Caco-2 (cell line): ENCODE results near the gene CEACAM7. TPM values are rescaled to one million over a fixed set of nuclear protein-coding genes. Genes with fewer than 3 reads are reported as not detected.

ENCODE experiments used
- BruUV-seq: library from RNA; stranded (reverse); fragments of 400-500 nt; replicated peaks from 2 replicates; lab custom pipeline; 2021; lab: Mats Ljungman, UMichigan
- CTCF ChIA-PET: fragments of 300-600 bp; sonication (Branson Sonifier 250); formaldehyde crosslinking; loops from one replicate; lab custom pipeline; 2022; ENCODE audit warnings: antibody characterized with exemption; lab: Charles Lee
- POLR2A ChIA-PET: fragments of 300-600 bp; sonication (Branson Sonifier 250); formaldehyde crosslinking; loops from one replicate; lab custom pipeline; 2022; ENCODE audit warnings: antibody characterized with exemption; lab: Charles Lee
- DNase-seq, 2 experiments: peaks; one replicate each; pipeline versions ENCODE4 v3.0.0 to v3.0.0-alpha.2; 2020 to 2022
- H3K27me3 ChIP-seq: replicated peaks from 2 replicates; pipeline ENCODE4 v1.6.0; 2011; ENCODE audit warnings: low read length; ENCODE audit not compliant: control insufficient read depth, insufficient read depth
- H3K36me3 ChIP-seq: 2 replicates; pipeline ENCODE4 v1.5.1; 2011; ENCODE audit warnings: low read length; ENCODE audit not compliant: control insufficient read depth, insufficient read depth
- H3K4me1 ChIP-seq: fragments of 250-450 bp; sonication (Bioruptor Pico); 2 replicates; pipeline ENCODE4 v1.5.1; 2020; ENCODE audit warnings: mild to moderate bottlenecking
- H3K4me3 ChIP-seq: 2 replicates; pipeline ENCODE4 v1.5.1; 2011; ENCODE audit warnings: low read depth, mild to moderate bottlenecking, control low read depth, low read length
- H3K9me3 ChIP-seq: fragments of 250-450 bp; sonication (Bioruptor Pico); 2 replicates; pipeline ENCODE4 v1.5.1; 2020; ENCODE audit warnings: mild to moderate bottlenecking, moderate library complexity
- H3K27ac Mint-ChIP-seq: one replicate; pipeline ENCODE4 v1.8.0; 2022; ENCODE audit warnings: mixed read lengths; ENCODE audit not compliant: unreplicated experiment
- H3K27me3 Mint-ChIP-seq: one replicate; pipeline ENCODE4 v1.8.0; 2022; ENCODE audit warnings: mixed read lengths; ENCODE audit not compliant: insufficient read depth, unreplicated experiment
- H3K36me3 Mint-ChIP-seq: one replicate; pipeline ENCODE4 v1.8.0; 2022; ENCODE audit warnings: mild to moderate bottlenecking, mixed read lengths; ENCODE audit not compliant: insufficient read depth, unreplicated experiment
- H3K4me1 Mint-ChIP-seq: one replicate; pipeline ENCODE4 v1.8.0; 2022; ENCODE audit warnings: low read depth, mixed read lengths; ENCODE audit not compliant: unreplicated experiment
- H3K4me3 Mint-ChIP-seq: one replicate; pipeline ENCODE4 v1.8.0; 2022; ENCODE audit warnings: mild to moderate bottlenecking, moderate library complexity, mixed read lengths; ENCODE audit not compliant: unreplicated experiment
- H3K9me3 Mint-ChIP-seq: one replicate; pipeline ENCODE4 v1.8.0; 2022; ENCODE audit warnings: mixed read lengths; ENCODE audit not compliant: unreplicated experiment
- CTCF ChIP-seq, 2 experiments: fragments of 200-600 bp in 1 of 2; IDR thresholded peaks; 1 replicate in 1 of 2; 2 replicates in 1 of 2; pipeline versions ENCODE4 v1.5.1 to v1.8.0; 2011 to 2022; ENCODE audit warnings: antibody characterized with exemption in 1 of 2, control low read depth in 1 of 2, inconsistent platforms in 1 of 2, low read depth in 1 of 2, low read length in 1 of 2, mild to moderate bottlenecking in 1 of 2, moderate library complexity in 1 of 2; ENCODE audit not compliant: insufficient read depth in 1 of 2, severe bottlenecking in 1 of 2, unreplicated experiment in 1 of 2
- intact Hi-C: fragments of 100-400 bp; cut with micrococcal nuclease; formaldehyde crosslinking; loops from one replicate; pipeline ENCODE4 v1.10.0; 2022; ENCODE audit not compliant: unreplicated experiment
- total RNA-seq: library from RNA; stranded (reverse); gene quantifications from 2 replicates; pipeline ENCODE4 v1.2.3, GENCODE V29; 2022

CEACAM7 gene
- total RNA-seq, 1 experiment from 2014 or later = not detected

- ChIA-PET POLR2A (interaction anchor here (0.7 kb wide), 1 partner anchor 75 kb away, joined by 3 read pairs; no protein-coding TSS in a partner anchor), CTCF (interaction anchor here (0.6 to 1.5 kb wide), 6 partner anchors 7 to 160 kb away, joined by 3 to 12 read pairs (median 6); partner anchors contain the start of gene CEACAM7)
- Histone ChIP-seq H3K27me3 (no peaks in the 10 kb centered on the region), H3K9me3 (no peaks in the 10 kb centered on the region), H3K4me1 (peaks cover 10% of the 10 kb centered on the region), H3K36me3 (no peaks in the 10 kb centered on the region), H3K4me3 (no peak overlapping the region)
- Mint-ChIP-seq H3K27me3 (peaks cover 4% of the 10 kb centered on the region), H3K36me3 (no peaks in the 10 kb centered on the region), H3K27ac (peak overlapping the region; percentile 1), H3K9me3 (no peaks in the 10 kb centered on the region), H3K4me3 (peak overlapping the region; percentile 8), H3K4me1 (peaks cover 15% of the 10 kb centered on the region)
- no peak for TF ChIP-seq CTCF (IDR thresholded peaks at IDR 0.05; ENCODE audit: insufficient read depth in 1 of 2, low read depth in 1 of 2, low read length in 1 of 2, severe bottlenecking in 1 of 2, unreplicated experiment in 1 of 2)
- peak; percentile 30 to 70 for DNase-seq
- no TSS peak for BruUV-seq
- intact Hi-C loops = no loop called here
Observed at GRCh38 chr19:41699231-41699967, 11.3 kb upstream of the CEACAM7 start.

- Histone ChIP-seq H3K4me3 (no peak overlapping the region), H3K9me3 (no peaks in the 10 kb centered on the region), H3K4me1 (peaks cover 10% of the 10 kb centered on the region), H3K36me3 (no peaks in the 10 kb centered on the region), H3K27me3 (no peaks in the 10 kb centered on the region)
- peak overlapping the region; percentile 8 for H3K4me3 Mint-ChIP-seq
- intact Hi-C loops = no loop called here
- H3K4me1 Mint-ChIP-seq = peaks cover 15% of the 10 kb centered on the region
- POLR2A ChIA-PET = interaction anchor here (0.7 kb wide), 1 partner anchor 76 kb away, joined by 3 read pairs; no protein-coding TSS in a partner anchor
- no peak overlapping the region for H3K27ac Mint-ChIP-seq
- no TSS peak for BruUV-seq
- peaks cover 4% of the 10 kb centered on the region for H3K27me3 Mint-ChIP-seq
- TF ChIP-seq CTCF (IDR thresholded peaks at IDR 0.05; ENCODE audit: insufficient read depth in 1 of 2, low read depth in 1 of 2, low read length in 1 of 2, severe bottlenecking in 1 of 2, unreplicated experiment in 1 of 2) = no peak
- no peaks in the 10 kb centered on the region for H3K9me3 Mint-ChIP-seq
- DNase-seq = peak; percentile 44 to 45
- CTCF ChIA-PET = interaction anchor here (0.6 to 1.5 kb wide), 9 partner anchors 8 to 1441 kb away, joined by 3 to 12 read pairs (median 4); partner anchors contain the start of gene CEACAM7
- no peaks in the 10 kb centered on the region for H3K36me3 Mint-ChIP-seq
Observed at GRCh38 chr19:41698746-41699230, 10.7 kb upstream of the CEACAM7 start.

- no peaks in the 10 kb centered on the region for H3K27me3 ChIP-seq
- 0 out of 2 replicates have a peak, but pooled peaks cover 3% of the 10 kb centered on the region for H3K9me3 ChIP-seq
- no peak for TF ChIP-seq CTCF (IDR thresholded peaks at IDR 0.05; ENCODE audit: insufficient read depth in 1 of 2, low read depth in 1 of 2, low read length in 1 of 2, severe bottlenecking in 1 of 2, unreplicated experiment in 1 of 2)
- H3K27ac Mint-ChIP-seq = no peak overlapping the region
- ChIA-PET CTCF (interaction anchor here (1.1 kb wide), 1 partner anchor 45 kb away, joined by 3 read pairs; no protein-coding TSS in a partner anchor), POLR2A (no interaction called here)
- intact Hi-C loops = no loop called here
- no TSS peak for BruUV-seq
- peak in 1 of 2 experiments; percentile 31 for DNase-seq
- peaks cover 15% of the 10 kb centered on the region for H3K4me1 Mint-ChIP-seq
- peaks cover 4% of the 10 kb centered on the region for H3K27me3 Mint-ChIP-seq
- no peaks in the 10 kb centered on the region for H3K9me3 Mint-ChIP-seq
- H3K4me3 Mint-ChIP-seq = no peak overlapping the region
- H3K4me1 ChIP-seq = peaks cover 10% of the 10 kb centered on the region
- no peaks in the 10 kb centered on the region for H3K36me3 ChIP-seq
- no peaks in the 10 kb centered on the region for H3K36me3 Mint-ChIP-seq
- H3K4me3 ChIP-seq = no peak overlapping the region
Observed at GRCh38 chr19:41697198-41697855, 9.3 kb upstream of the CEACAM7 start.
